Subcutaneous abdominal adipose tissue (tissue), 5 donors: ENCODE results near the gene GLA.

Source experiments
- H3K27ac ChIP-seq: one replicate; pipeline ENCODE4 v1.7.0; 2013; ENCODE audit warnings: low read depth, mild to moderate bottlenecking, inconsistent platforms, low read length, moderate library complexity
- H3K27me3 ChIP-seq, 5 donors: one replicate each; pipeline ENCODE4 v1.7.0; 2013; ENCODE audit warnings: low read length in 5 of 5, inconsistent platforms in 1 of 5; ENCODE audit not compliant: control insufficient read depth in 5 of 5, insufficient read depth in 4 of 5
- H3K36me3 ChIP-seq, 5 donors: one replicate each; pipeline ENCODE4 v1.7.0; 2013; ENCODE audit warnings: low read length in 5 of 5; ENCODE audit not compliant: control insufficient read depth in 5 of 5, insufficient read depth in 5 of 5
- H3K4me1 ChIP-seq, 5 donors: one replicate each; pipeline ENCODE4 v1.7.0; 2013; ENCODE audit warnings: low read length in 5 of 5, mild to moderate bottlenecking in 3 of 5, moderate library complexity in 1 of 5; ENCODE audit not compliant: control insufficient read depth in 5 of 5, insufficient read depth in 5 of 5
- H3K4me3 ChIP-seq, 5 donors: one replicate each; pipeline ENCODE4 v1.7.0; 2013; ENCODE audit warnings: low read length in 5 of 5, low read depth in 1 of 5
- H3K9ac ChIP-seq, 5 donors: one replicate each; pipeline ENCODE4 v1.7.0; 2013; ENCODE audit warnings: low read length in 5 of 5, mild to moderate bottlenecking in 4 of 5, moderate library complexity in 3 of 5
- H3K9me3 ChIP-seq, 5 donors: one replicate each; pipeline ENCODE4 v1.7.0; 2013; ENCODE audit warnings: low read length in 5 of 5; ENCODE audit not compliant: control insufficient read depth in 5 of 5
- donor health status: healthy.
- donor health status: healthy.
- donor health status: healthy.
- donor health status: healthy.
- donor health status: healthy.

GLA gene

DNA sequence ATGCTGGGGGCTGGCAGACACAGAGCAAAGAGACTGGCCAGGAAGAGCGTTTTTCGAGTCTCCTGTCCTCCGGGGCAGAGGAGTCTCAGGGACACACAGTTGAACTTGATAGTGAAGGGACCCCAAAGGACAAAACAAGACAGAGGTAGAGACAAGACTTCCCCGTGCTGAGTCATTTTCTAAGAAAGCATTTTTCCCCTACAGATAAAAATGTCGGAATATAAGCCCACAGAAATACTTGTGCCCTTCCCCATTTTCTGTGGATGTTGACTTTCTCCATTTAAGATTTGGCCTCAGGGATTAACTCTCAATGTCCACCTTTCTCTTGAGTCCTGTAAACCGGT, 21.2 kb downstream of the GLA start:
- H3K27ac ChIP-seq = no peak overlapping the region
- peaks cover 0 to 6% (median 4%) of the 10 kb centered on the region in 5 donors for H3K4me1 ChIP-seq
- peaks cover 2 to 13% (median 4%) of the 10 kb centered on the region in 5 donors for H3K27me3 ChIP-seq

GRCh38 chrX:101385795-101386541, 21.8 kb downstream of the GLA start, which contains the start of gene BTK:
BTK (minus strand) TSS chrX:101386191; CDS start chrX:101375284, 10,907 bp downstream.
- no peak within 1 kb of the TSS for H3K27ac ChIP-seq

More for the DNA sequence above, 21.2 kb downstream of the GLA start:
- no peaks in the 10 kb centered on the region for H3K36me3 ChIP-seq
- H3K4me3 ChIP-seq = no peak overlapping the region
- H3K9ac ChIP-seq = no peak overlapping the region
- peaks cover 0 to 2% (median 0%) of the 10 kb centered on the region in 5 donors for H3K9me3 ChIP-seq

DNA sequence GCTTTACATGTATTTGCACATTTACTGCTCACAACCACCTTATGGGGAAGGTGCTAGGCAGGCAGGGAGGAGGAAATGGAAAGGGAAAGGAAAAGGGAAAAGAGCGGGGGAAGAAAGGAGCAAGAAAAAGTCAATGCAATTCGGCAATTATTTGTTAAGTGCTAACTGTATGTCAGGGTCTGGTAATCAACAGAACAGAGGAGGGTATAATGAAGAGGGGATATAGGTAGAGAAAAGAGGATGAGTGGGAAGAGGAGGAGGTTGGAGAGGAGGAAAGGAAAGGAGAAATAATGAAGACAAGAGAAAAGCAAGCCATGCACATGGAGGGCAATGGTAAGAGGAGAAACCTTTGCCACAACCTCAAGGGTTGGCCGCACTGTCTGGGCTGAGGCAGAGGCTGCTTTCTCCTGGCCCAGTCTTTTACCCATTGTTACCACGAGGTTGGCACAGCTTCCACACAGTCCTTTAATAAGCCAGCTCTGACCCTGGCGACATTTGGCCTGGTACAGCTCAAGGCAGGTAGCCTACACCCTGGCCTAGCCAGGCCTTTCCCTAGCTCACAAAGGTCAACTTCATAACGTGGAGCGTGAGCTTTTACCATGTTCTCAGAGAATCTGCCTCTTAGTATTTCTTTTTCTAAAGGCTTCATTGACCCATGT, 22.6 kb downstream of the GLA start:
- Histone ChIP-seq H3K4me1 (peaks cover 0 to under 1% (median 0%) of the 10 kb centered on the region in 5 donors), H3K36me3 (no peaks in the 10 kb centered on the region), H3K9ac (peak overlapping the region in 1 of 5 donors; percentile 18), H3K27me3 (peaks cover 0 to 13% (median 4%) of the 10 kb centered on the region in 5 donors), H3K9me3 (no peaks in the 10 kb centered on the region), H3K27ac (no peak overlapping the region), H3K4me3 (peak overlapping the region; percentile 6 to 50 (median 40))

More at GRCh38 chrX:101385795-101386541, 21.8 kb downstream of the GLA start, which contains the start of gene BTK:
- peak within 1 kb of the TSS; percentile 6 to 50 (median 40) for H3K4me3 ChIP-seq
- H3K27me3 ChIP-seq = peaks cover 2 to 13% (median 4%) of the 10 kb centered on the region in 5 donors
- no peaks in the 10 kb centered on the region for H3K36me3 ChIP-seq
- H3K4me1 ChIP-seq = peaks cover 0 to 5% (median 3%) of the 10 kb centered on the region in 5 donors
- H3K9ac ChIP-seq = peak within 1 kb of the TSS in 1 of 5 donors; percentile 18
- peaks cover 0 to 2% (median 0%) of the 10 kb centered on the region in 5 donors for H3K9me3 ChIP-seq

- Histone ChIP-seq H3K4me1 (no peaks in the 10 kb centered on the region), H3K4me3 (no peak overlapping the region), H3K9me3 (no peaks in the 10 kb centered on the region)
Observed at GRCh38 chrX:101383679-101384205, 24.0 kb downstream of the GLA start.

GRCh38 chrX:101377547-101377946, 30.2 kb downstream of the GLA start:
- H3K9me3 ChIP-seq = no peaks in the 10 kb centered on the region
- no peak overlapping the region for H3K9ac ChIP-seq
- no peaks in the 10 kb centered on the region for H3K36me3 ChIP-seq
- H3K27ac ChIP-seq = no peak overlapping the region
- H3K4me1 ChIP-seq = no peaks in the 10 kb centered on the region
- peaks cover 0 to 6% (median 3%) of the 10 kb centered on the region in 5 donors for H3K27me3 ChIP-seq
- no peak overlapping the region for H3K4me3 ChIP-seq

More at GRCh38 chrX:101383679-101384205, 24.0 kb downstream of the GLA start:
- Histone ChIP-seq H3K36me3 (no peaks in the 10 kb centered on the region), H3K27me3 (peaks cover 0 to 12% (median 4%) of the 10 kb centered on the region in 5 donors), H3K27ac (no peak overlapping the region), H3K9ac (no peak overlapping the region)

DNA sequence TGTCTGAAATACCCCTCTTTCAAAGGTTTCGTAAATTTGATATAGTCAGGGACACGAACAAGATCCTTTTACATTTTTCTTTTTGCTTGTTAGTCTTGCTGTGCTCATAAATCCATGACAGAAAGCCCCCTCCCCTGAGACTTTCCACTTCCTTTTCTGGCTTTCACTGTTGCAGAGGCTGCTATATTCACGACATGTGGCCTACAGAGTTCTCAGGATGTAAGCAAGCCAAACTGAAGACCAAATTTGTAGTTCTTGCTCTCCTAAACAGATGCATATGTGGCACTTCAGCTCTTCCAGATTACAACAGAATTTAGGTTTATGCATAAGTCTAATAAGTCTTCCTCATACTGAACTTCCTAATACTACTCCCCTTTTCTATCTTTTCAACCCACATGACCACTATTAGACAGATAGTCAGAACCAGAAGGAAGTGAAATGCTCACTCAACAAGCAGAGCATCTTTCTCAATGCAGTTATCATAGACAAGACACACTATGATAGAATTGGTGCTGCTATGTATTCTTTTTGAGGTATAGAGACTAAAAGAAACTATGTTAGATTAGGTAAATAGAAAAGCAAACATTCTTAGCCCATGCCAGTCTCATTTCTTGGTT, 36.7 kb downstream of the GLA start:
- Histone ChIP-seq H3K9me3 (no peaks in the 10 kb centered on the region), H3K27me3 (peaks cover 0 to 6% (median 2%) of the 10 kb centered on the region in 5 donors), H3K36me3 (no peaks in the 10 kb centered on the region), H3K4me1 (no peaks in the 10 kb centered on the region), H3K4me3 (no peak overlapping the region), H3K27ac (no peak overlapping the region), H3K9ac (no peak overlapping the region)

- peaks cover 0 to 5% (median 0%) of the 10 kb centered on the region in 5 donors for H3K27me3 ChIP-seq
- no peak overlapping the region for H3K4me3 ChIP-seq
- H3K4me1 ChIP-seq = no peaks in the 10 kb centered on the region
- H3K9me3 ChIP-seq = no peaks in the 10 kb centered on the region
- no peak overlapping the region for H3K27ac ChIP-seq
- no peak overlapping the region for H3K9ac ChIP-seq
- no peaks in the 10 kb centered on the region for H3K36me3 ChIP-seq
Observed at GRCh38 chrX:101369687-101370086, 38.0 kb downstream of the GLA start.

DNA sequence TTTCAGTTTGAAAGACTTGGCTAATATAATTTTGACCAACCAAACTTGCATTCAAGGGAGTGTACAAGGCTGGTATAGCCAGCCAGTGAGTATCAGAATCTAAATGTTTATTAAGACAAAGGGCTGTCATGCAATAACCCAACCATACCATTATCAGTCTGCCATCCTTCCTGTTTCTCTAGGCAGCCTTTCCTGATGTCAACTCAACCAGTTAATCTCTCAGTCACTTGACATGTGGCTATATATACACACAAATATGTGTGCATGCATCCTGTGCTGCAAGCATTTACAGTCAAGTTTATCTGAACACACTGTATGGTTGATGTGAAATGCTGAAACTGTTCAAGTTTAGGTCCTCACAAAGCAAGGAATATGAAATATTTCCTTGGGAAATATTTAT, 38.9 kb downstream of the GLA start:
- Histone ChIP-seq H3K9ac (no peak overlapping the region), H3K9me3 (no peaks in the 10 kb centered on the region), H3K27me3 (peaks cover 0 to 5% (median 0%) of the 10 kb centered on the region in 5 donors), H3K36me3 (no peaks in the 10 kb centered on the region), H3K4me3 (no peak overlapping the region), H3K27ac (no peak overlapping the region), H3K4me1 (no peaks in the 10 kb centered on the region)

- Histone ChIP-seq H3K4me1 (no peaks in the 10 kb centered on the region), H3K27ac (no peak overlapping the region), H3K9ac (no peak overlapping the region)
Observed at GRCh38 chrX:101365301-101365795, 42.4 kb downstream of the GLA start.

More at GRCh38 chrX:101365301-101365795, 42.4 kb downstream of the GLA start:
- Histone ChIP-seq H3K36me3 (no peaks in the 10 kb centered on the region), H3K4me3 (no peak overlapping the region), H3K9me3 (no peaks in the 10 kb centered on the region), H3K27me3 (peaks cover 4 to 14% (median 7%) of the 10 kb centered on the region in 5 donors)
